Measurements from ENCODE around the gene NEMP2.

NEMP2 gene

DNA sequence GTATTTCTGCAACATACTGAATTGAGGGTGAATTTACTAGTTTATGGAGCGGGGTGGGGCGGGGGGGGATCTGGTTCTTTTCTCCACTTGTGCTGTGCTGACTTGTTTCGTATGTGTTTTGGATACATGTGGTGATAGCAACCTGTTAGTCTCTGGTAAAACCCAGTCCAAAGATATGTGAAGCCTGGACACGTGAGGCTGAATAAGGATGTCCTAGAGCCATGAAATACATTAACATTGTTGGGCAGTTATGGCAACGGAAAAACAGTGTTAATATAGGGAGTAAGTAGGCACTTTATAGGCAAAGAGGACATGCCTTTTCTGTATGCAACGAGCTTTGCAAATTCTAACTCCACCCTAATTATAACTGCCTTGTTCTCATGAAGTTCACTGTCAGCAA lies 42.1 kb upstream of the NEMP2 start:
- no peak for TF ChIP-seq ZFP3 (CRISPR knock-in tag; IDR thresholded peaks at IDR 0.05)
- no peak for TF ChIP-seq ARNTL (CRISPR knock-in tag; IDR thresholded peaks at IDR 0.05; ENCODE audit: borderline replicate concordance, low read depth)
- TF ChIP-seq OSR1 (CRISPR knock-in tag; IDR thresholded peaks at IDR 0.05) = no peak
- TF ChIP-seq ISL1 (CRISPR knock-in tag; IDR thresholded peaks at IDR 0.05) = no peak
- TF ChIP-seq ZNF70 (CRISPR knock-in tag; IDR thresholded peaks at IDR 0.05) = no peak
- TF ChIP-seq POU6F1 (CRISPR knock-in tag; IDR thresholded peaks at IDR 0.05; ENCODE audit: borderline replicate concordance, low read depth) = no peak
- TF ChIP-seq CREB5 (CRISPR knock-in tag; IDR thresholded peaks at IDR 0.05; ENCODE audit: low read depth) = no peak
- no peak for TF ChIP-seq ZNF565 (CRISPR knock-in tag; conservative IDR thresholded peaks at IDR 0.05; ENCODE audit: low read depth)
- no peak for TF ChIP-seq CSDC2 (CRISPR knock-in tag; IDR thresholded peaks at IDR 0.05)
- TF ChIP-seq RARB (CRISPR knock-in tag; IDR thresholded peaks at IDR 0.05) = no peak
- no peak for TF ChIP-seq GLIS3 (CRISPR knock-in tag; IDR thresholded peaks at IDR 0.05)
- TF ChIP-seq BACH2 (CRISPR knock-in tag; IDR thresholded peaks at IDR 0.05; ENCODE audit: borderline replicate concordance) = no peak
- ATAC-seq = no peak

DNA sequence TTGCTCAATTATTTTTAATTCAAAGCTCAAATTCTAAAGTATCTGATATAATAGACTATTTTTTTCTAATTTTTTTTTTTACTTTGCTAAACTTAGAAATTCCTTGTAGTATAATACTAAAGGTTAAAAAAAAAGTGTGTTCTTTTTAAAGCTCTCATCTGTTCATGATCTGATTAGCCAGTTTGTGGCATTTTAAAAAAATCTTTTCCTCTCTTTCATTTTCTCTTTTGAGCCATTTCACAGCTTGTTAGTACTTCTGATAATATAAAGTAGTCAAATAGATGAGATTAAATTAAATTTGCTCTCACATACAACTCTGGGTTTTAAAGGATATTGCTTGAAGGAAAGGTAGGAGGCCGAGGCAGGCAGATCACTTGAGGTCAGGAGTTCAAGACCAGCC lies 40.7 kb upstream of the NEMP2 start:
- ATAC-seq = no peak
- TF ChIP-seq CSDC2 (CRISPR knock-in tag; IDR thresholded peaks at IDR 0.05) (no peak), BACH2 (CRISPR knock-in tag; IDR thresholded peaks at IDR 0.05; ENCODE audit: borderline replicate concordance) (no peak), ZNF70 (CRISPR knock-in tag; IDR thresholded peaks at IDR 0.05) (no peak), RARB (CRISPR knock-in tag; IDR thresholded peaks at IDR 0.05) (no peak), SNAI2 (CRISPR knock-in tag; IDR thresholded peaks at IDR 0.05) (no peak)

DNA sequence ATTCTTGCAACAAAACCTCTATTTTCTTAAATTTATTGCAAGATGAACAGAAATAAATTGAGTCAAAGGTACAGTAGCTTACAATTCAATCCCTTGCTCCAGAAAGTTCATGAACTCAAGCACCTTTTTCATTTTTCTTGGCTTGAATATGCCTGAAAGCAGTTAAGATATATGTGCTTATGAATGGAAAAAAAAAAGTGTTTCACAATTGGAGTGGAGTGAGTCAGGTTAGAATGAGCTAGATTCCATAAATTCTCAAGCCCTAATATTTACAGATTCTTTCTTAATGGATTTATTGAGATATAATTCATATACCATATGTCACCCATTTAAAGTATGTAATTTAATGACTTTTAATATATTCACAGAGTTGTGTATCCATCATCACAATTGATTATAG lies 39.6 kb upstream of the NEMP2 start:
- ATAC-seq = no peak
- TF ChIP-seq ISL1 (CRISPR knock-in tag; IDR thresholded peaks at IDR 0.05) (peak; percentile 88), GLIS3 (CRISPR knock-in tag; IDR thresholded peaks at IDR 0.05) (no peak), ZNF70 (CRISPR knock-in tag; IDR thresholded peaks at IDR 0.05) (no peak), POU6F1 (CRISPR knock-in tag; IDR thresholded peaks at IDR 0.05; ENCODE audit: borderline replicate concordance, low read depth) (no peak), RARB (CRISPR knock-in tag; IDR thresholded peaks at IDR 0.05) (no peak), ESRRG (CRISPR knock-in tag; IDR thresholded peaks at IDR 0.05) (no peak), CSRNP3 (CRISPR knock-in tag; IDR thresholded peaks at IDR 0.05) (no peak)

GRCh38 chr2:190572246-190572645 lies 37.7 kb upstream of the NEMP2 start:
- ATAC-seq = no peak
- TF ChIP-seq TCF4 (CRISPR knock-in tag; IDR thresholded peaks at IDR 0.05; ENCODE audit: borderline replicate concordance) = no peak
- no peak for TF ChIP-seq RARB (CRISPR knock-in tag; IDR thresholded peaks at IDR 0.05)
- no peak for TF ChIP-seq ESRRG (CRISPR knock-in tag; IDR thresholded peaks at IDR 0.05)
- no peak for TF ChIP-seq PPARA (CRISPR knock-in tag; IDR thresholded peaks at IDR 0.05; ENCODE audit: borderline replicate concordance)
- no peak for TF ChIP-seq CSDC2 (CRISPR knock-in tag; IDR thresholded peaks at IDR 0.05)
- no peak for TF ChIP-seq TOX (CRISPR knock-in tag; IDR thresholded peaks at IDR 0.05; ENCODE audit: borderline replicate concordance)
- no peak for TF ChIP-seq ISL1 (CRISPR knock-in tag; IDR thresholded peaks at IDR 0.05)
- TF ChIP-seq ZNF565 (CRISPR knock-in tag; conservative IDR thresholded peaks at IDR 0.05; ENCODE audit: low read depth) = no peak
- TF ChIP-seq SNAI2 (CRISPR knock-in tag; IDR thresholded peaks at IDR 0.05) = no peak
- no peak for TF ChIP-seq ZFP3 (CRISPR knock-in tag; IDR thresholded peaks at IDR 0.05)

- TF ChIP-seq CSDC2 (CRISPR knock-in tag; IDR thresholded peaks at IDR 0.05) (no peak), ZFP3 (CRISPR knock-in tag; IDR thresholded peaks at IDR 0.05) (no peak), ZNF8 (CRISPR knock-in tag; IDR thresholded peaks at IDR 0.05) (no peak), SNAI2 (CRISPR knock-in tag; IDR thresholded peaks at IDR 0.05) (no peak), CREB5 (CRISPR knock-in tag; IDR thresholded peaks at IDR 0.05; ENCODE audit: low read depth) (no peak), TCF4 (CRISPR knock-in tag; IDR thresholded peaks at IDR 0.05; ENCODE audit: borderline replicate concordance) (no peak), TSHZ2 (CRISPR knock-in tag; IDR thresholded peaks at IDR 0.05) (no peak), CSRNP3 (CRISPR knock-in tag; IDR thresholded peaks at IDR 0.05) (no peak), BACH2 (CRISPR knock-in tag; IDR thresholded peaks at IDR 0.05; ENCODE audit: borderline replicate concordance) (no peak), RARB (CRISPR knock-in tag; IDR thresholded peaks at IDR 0.05) (no peak), ESRRG (CRISPR knock-in tag; IDR thresholded peaks at IDR 0.05) (no peak)
- no peak for ATAC-seq
Measured at GRCh38 chr2:190571686-190572085, 37.2 kb upstream of the NEMP2 start.
